Measurements from ENCODE around the gene CEND1.
A peak's percentile ranks its signal among the peaks of the same experiment; 100 is the strongest.

CEND1 gene

DNA sequence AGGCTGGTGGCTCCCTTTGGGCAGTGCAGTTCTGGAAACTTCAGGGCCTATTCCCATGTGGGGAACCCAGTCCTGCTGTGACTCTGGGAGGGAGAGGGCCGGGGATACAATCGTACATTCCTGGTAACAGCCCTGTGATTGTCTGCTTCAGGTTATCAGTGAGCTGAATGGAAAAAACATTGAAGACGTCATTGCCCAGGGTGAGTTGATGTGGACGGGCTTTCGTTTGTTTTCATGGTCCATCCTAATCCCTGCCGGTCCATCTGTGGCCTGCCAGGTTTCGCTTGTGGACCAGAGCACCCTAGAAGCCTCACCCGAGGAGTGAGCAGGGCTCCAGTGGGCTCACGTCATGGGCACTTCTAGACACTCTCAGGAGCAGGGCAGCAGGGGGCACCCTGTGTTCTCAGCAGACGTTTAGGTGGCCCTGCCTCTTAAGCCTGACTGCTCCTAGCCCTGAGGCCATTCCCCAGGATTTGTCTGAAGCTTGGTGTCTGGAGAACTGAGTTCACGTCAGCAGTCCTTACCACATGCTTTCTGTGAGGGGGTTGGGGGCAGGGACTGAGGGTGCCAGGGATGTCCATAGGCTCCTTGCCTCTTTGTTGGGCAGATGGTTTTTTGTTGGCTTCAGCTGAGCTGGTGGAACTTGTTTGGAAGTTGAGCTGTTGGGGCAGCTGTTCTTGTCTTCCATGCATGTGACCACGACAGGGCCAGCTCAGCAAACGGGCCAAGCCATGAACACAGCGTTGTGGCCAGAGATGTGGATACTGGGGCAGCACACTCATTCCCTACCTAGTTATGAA lies 21.8 kb upstream of the CEND1 start:
- no peak for DNase-seq

DNA sequence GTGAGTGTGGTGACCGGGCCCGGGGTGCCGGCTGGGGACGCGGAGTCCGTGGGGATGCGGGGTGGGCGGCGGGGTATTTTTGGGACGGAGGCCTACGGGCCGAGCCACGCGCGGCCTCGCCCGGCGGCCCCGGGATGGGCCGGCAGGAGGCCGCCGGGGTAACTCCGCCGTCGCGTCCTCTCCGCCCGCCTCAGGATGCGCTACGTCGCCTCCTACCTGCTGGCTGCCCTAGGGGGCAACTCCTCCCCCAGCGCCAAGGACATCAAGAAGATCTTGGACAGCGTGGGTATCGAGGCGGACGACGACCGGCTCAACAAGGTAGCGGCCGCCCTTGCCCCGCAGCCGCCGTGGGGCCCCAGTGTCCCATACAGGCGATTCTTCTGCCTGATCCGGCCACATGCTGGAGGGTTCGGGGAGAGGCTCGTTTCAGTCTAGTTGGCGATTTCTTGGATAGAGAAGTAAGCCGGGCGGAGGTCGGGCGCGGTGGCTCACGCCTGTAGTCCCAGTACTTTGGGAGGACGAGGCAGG lies 20.2 kb upstream of the CEND1 start:
- DNase-seq = no peak

DNA sequence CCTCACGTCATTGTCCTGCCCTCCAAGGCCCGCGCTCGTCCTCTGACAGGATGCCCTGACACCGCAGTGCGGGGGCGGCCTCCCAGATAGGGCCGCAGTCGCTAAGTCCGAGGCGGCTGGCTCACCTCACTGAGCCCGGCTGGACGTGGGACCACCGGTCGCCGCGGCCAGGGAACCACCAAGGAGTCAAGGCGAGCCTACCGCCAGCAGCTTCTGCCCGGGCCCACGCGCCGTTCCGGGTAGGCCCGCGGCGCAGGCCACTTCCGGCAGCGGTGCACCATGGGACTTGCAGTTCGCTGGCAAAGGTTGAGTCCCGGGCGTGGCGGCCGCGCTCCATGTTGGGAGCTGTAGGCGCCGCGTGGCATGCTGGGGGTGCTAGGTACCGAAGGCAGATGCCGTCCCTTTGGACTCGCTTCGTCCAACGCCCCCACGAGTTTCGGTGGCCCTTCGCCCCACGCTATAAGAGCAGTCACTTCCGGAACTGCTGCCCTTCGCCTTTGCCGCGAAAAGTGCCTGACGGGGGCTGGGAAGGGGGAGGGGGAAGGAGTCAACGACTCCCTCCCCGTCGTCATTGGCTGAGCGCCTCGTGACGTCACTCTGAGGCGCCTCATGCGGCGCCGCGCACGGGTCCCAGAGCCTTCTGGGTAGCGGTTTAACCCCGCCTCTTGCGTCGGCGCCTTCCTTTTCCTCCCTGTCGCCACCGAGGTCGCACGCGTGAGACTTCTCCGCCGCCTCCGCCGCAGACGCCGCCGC lies 19.6 kb upstream of the CEND1 start, which contains the start of gene RPLP2:
RPLP2 (plus strand) TSS at position 681 of the 753 bp plus-strand sequence. CDS start 268 bp downstream, outside the sequence.
- peak; percentile 97 for DNase-seq

DNA sequence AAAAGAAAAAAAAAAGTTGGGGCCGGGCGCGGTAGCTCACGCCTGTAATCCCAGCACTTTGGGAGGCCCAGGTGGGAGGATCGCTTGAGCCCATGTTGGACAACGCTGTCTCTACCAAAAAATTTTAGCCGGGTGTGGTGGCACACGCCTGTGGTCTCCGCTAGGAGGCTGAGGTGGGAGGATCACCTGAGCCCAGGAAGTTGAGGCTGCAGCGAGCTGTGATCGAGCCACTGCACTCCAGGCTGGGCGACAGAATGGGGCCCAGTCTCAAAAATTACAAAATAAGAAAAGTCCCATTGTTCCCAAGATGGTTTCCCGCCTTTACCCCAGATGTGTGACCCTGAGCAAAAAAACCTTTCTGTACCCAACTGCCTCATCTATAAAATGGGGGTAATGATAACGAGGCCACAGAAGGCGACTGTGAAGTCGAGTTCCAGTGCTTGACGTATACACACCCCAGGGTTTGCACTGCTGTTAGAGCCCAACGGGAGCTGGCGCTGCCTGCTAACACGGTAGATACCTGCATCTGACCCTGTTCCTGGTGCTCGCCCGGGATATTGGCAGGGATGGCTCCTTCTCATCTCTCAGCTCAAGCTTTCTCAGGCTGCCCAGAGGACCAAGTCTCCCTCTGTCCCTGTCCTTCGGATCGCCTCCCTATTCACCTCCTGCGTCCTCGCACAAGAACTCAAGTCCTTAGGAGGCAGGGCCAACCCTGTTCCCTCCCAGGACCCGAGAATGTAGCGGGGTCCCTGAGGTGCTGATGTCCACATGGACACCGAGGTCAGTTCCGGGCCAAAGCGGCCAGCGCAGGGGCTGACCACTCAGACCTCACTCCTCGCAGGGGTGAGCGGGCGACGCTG lies 18.8 kb upstream of the CEND1 start:
- no peak for DNase-seq

DNA sequence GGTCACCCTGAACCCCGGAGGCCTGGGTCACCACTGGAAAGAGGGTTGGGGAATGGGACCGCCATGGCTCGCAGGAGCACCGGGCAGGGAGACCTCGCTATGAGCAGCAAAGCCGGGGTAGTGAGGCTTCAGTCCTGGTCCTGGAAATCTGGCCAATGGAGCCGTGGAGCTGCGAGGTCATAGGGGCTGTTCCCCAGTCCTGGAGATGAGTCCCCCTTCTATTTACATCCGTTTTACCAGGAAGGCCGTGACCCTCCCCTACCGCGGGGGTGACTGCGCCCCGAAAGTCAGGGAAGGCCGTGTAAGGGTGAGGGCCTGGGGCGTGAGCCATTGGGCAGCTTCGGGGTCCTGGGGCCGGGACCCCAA lies 14.7 kb upstream of the CEND1 start:
- no peak for DNase-seq

DNA sequence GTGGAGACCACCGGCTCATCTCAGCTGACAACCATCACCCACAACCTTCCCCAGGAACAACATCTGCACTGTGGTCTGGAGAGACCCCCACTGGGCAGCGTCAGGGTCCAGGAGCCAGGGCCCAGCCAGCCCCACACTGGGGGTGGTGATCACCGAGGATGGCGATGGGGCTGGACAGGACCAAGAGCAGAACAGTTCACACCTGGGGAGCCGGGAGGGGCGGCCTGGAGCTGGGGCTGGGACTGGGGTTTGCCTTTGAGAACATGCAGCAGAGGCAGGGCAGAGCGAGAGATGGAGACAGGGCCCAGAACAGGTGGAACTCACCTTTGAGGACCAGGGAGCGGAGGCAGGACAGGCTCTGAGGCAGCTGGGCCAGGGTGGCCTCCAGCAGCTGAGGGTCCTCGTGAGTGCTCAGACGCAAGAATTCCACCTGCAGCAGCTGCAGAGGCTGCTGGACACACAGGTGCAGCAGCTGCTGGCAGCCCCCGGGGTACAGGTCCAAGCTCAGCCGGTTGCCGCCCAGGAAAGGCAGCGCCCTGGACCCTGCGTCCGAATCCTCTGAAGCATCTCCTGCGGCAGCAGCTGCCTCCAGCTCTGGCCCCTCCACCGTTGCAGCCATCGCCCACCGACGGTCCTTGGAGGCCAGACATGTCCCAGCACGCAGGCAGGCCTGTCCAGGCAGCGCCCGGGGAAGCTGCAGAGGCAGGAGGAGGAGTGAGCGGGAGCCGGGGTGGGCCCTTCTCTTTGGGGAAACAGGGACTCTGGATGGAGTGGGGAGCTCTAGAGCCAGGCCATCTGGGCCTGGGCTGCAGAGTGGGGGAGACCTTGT lies 14.1 kb upstream of the CEND1 start:
- no peak for DNase-seq

DNA sequence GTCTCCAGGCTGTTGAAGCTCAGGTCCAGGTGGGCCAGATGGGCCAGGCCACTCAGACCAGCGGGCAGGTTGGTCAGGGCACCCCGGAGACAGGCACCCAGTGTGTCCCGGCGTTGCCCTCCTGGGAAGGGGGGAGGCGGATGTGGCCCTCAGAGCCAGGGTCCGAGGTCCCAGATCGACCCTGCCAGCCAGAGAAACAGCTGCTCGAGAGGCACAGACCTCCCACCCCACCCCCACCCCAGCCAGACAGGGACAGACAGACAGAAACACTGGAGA lies 13.5 kb upstream of the CEND1 start:
- DNase-seq = no peak

DNA sequence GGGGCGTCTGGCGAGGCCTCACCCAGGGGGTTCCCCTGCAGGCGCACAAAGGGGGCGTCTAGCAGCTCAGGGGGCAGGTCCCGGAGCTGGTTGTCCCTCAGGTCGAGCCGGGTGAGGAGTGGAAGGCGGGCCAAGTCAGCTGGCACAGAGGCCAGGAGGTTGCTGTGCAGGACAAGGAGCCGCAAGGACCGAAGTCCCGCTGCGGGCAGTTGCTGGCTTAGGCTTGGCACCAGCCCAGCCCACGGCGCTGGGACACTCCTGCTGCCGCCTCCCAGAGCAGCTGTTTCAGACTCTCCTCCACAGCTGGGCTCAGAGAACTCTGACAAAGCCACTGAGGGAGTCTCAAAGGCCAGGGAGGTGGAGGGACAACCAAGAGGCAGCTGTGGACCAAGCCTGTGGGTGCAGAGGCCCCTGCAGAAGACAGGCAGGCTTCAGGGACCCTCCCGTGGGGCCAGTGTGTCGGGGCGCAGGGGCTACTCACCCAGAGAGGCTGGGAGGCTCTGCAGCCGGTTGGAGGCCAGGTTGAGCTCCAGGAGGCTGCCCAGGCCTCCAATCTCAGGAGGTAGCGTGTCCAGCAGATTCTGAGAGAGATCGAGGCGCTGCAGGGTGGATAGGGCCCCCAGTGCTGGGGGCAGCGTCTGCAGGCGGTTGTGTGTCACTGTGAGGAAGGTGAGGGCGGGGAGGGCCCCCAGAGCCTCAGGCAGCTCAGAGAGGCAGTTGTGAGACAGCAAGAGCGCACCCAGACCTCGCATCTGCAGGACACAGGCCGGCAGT lies 13.0 kb upstream of the CEND1 start:
- DNase-seq = no peak

DNA sequence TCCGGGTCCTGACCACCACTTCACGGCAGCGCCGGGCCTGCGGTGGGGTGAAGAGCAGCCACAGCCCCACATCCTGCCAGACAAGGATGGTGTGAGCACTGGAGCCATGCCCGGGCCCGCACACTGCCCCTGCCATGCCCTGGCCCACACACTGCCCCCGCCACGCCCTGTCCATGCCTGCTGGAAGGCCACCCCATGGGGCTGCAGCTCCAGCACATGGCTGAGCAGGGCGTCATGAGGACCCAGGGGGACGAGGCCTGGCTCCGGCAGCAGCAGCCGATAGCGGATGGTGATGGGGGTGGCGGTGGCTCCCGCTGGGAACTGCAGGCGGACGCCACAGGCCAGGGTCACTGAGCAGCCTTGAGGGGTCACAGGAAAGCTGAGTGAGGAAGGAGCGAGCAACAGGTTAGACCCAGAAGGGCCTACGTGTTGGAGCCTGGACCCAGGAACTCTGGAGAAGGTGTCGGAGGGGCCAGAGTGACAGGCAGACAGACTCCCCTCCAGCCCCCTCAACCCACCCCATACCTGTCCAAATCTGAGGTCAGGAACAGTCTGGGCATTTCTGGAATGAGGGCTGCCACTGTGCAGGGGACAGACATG lies 12.2 kb upstream of the CEND1 start:
- DNase-seq = no peak

DNA sequence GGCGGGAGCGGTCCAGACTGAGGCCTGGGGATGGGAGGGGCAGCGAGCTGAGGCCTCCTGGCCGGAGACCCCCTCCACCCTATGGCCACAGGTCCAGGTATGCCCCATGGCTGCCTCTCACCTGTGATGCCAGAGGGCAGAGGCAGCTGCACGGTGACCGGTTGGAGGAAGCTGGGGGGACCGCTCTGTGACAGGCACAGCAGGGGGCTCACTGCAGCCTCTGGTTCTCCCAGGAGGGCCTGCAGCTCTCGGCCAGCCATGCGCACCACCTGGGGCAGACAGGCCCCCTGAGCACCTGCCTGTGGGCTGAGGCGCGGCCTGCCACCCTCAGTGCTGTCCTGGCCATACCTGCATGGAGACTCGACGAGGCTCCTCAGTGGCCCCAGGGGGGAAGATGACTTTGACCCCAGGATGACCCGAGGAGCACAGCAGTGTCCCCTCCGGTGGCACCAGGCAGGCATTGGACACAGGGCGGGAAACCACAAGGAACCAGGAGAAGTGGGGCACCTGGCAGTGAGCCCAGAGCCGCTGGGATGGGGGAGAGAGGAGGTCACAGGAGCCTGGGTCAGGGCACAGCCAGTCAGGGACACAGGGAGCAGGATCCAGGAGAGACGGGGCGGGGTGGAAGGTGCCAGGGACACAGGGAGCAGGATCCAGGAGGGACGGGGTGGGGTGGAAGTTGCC lies 11.3 kb upstream of the CEND1 start:
- DNase-seq = no peak

DNA sequence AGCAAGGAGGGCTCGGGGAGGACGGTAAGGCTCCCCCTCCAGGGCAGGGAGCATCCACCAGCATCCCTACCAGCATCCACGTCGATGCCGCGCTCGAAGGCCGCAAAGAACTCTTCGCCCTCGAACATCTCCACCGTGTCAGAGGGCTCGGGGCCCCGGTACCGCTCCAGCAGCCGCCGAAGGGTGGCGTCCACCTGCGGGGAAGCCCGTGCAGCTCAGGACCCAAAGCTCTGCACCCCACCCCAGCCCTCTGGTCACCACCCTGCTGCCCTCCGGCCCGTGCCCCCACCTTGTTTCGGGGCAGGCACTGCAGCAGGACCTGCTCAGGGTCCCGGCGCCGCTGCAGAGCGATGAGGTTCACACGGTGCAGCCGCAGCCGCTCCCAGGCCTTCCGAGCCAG lies 10.6 kb upstream of the CEND1 start:
- no peak for DNase-seq

DNA sequence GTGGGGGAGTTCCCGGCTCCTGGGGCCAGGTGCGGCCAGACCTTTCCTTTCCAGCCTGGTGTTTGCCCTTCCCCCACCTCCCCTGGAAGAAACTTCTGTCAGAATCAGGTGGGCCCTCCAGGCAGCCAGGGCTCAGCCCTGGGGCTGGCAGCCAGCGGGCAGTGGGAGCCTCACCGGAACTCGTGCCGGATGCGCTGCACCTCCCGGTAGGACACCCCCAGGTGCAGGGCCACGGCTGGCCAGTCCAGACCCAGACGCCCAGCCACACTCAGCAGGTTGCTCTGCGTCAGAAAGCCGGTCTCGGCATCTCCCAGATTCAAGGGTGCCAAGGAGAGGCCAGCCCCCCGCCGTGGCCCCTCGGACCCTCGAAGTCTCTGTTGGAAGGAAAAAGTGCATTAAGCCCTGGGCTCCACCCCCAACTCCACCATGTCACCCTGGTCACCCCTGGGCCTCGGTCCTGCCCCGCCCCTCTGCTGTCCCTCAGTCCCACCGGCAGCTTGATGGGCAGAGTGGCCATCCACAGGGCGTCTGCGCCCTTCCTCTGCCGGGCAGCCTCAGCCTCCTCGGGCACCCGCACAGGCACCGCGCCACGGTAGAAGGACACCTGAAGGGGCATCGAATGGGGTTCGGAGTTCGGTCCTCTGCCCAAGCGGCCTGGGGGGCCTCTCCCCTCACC lies 9.9 kb upstream of the CEND1 start:
- DNase-seq = no peak

DNA sequence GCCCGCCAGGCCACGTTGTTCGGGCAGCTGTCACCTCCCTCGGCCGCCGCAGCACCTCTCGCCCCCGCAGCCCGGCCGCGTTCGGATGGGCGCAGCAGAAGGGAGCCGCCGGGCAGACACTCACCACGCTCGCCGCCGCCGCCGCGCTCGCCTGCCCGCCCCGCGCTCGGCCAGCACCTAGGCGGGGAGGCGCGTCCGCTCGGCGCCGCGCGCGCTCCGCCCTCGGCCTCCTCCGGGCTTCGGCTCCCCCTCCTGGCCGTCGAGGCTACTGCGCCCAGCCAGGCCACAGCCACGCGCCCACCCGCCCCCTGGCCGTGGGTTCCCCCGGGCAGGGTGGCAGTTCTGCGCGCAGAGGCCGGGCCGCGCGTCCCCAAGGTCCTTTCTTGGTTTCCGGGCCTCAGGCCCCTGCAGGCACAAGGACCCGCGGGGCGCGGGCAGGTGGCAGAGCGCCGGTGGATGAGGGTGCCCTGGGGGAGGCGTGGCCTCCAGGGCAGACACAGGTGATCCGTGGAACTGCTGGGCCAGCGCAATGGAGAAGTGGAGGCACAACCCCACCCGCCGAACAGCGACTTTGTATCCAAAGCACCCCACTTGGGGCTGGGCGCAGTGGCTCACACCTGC lies 8.3 kb upstream of the CEND1 start, which contains the start of gene SLC25A22:
SLC25A22 (minus strand) TSS at position 189 of the 621 bp plus-strand sequence. CDS start 3,275 bp downstream, outside the sequence.
- peak; percentile 77 for DNase-seq

DNA sequence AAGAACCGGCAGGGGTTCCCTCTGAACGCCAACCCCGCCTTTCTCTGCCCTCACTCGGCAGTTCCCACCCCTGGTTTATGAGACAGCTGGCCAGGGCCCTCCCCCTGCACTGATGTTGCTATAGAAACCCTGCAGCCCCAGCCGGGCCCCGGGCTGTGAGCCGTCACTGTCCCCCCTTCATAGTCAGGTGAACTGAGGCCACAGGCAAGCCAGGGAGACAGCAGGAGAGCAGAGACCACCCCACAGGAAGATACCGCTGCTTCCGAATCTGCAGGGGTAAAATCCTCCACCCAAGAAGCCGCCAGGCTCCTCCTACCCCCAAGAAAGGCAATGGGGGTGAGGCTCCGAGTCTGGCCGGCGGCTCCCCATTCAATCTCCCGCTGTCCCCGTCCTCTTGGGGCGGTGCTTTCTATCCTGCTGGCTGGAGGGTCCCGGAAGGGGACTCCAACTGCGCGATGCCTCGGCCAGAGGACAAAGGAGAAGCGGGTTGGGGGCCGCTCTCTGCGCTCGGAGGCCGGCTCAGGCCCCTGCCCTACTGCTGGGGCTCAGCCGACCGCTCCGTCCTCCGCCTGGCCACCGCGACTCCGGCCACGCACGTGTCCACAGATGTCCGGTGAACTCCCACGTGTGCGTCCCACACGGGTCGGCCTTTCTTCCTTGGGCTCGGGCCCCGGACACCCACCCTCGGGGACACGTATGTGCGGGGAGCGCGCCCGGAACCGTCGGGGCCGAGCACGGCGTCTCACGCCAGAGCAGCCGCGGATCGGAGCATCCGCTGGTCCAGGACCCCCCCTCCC lies 7.6 kb upstream of the CEND1 start:
- DNase-seq = peak; percentile 88

DNA sequence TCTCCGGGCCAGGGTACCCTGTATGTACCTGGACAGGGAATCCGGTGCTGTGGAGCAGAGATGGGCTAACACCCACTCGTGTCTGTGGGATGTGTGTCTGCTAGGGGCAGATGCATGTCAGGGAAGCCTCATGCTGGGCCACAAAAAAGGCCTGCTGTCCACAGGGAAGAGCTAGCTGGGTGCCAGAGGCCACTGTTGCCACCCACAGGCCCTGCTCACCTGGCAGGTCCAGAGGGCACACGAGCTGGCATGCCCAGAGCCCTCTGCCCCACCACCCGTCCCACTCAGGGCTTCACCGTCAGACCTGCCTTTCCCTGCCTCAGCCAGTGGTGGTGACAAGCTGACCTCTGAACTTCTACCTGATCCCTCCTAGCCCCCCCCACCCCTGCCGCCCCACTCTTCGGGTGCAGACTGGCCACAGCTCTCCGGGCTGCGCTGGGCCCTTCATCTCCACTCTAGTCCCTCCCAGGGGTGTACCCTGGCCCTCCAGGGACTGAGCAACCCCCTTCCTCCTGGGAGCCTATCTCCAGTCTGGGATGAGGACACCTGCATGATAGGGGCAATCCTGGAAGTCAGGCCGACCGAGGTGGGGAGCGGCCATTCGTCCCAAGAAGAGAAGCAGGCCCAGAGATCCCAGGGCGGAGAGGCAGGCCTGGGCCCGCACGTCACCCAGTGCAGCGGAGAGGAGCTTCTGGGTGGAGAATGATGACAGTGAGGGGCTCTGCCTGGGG lies 6.8 kb upstream of the CEND1 start:
- no peak for DNase-seq

DNA sequence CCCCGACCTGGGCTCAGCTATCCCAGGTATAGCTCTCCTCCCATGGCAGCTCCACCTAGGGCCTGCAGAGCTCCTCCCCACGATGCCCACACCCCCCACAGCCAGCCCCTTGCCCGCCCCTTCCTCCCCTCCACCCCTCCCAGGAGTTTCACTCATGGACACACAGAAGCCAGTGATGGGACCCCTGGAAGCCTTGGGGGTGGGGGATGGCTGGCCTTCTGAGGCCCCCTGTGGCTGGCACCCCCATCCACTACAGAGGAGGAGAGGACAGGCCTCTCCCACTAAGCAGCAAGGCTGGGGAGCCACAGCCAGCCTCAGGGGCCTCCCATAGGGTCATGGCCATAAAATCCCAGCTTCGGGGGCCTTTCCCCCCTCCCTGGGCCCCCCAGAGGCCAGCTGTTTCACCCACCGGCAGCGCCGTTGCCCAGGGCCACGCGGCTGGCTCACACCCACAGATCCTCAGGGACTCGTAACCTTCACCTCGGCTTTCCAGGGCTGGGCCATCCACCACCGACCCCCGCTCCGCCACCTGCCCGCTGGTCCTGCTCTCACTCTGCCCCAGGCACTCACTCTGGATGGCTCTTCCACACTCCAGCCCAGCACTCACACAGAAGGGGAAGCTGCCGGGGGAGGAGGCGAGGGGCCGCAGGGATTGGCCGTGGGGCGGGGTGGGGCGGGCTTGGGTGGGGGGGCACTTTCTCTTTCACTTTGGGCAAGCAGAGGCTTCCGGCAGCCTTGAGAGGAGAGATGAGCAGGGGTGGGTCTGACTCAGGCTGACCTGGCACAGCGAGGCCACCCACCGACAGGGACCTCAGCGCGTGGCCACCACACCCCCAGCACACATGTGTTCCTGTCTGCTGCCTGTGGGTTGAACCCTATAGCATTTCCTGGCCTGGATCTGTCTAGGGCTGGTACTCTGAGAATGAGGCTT lies 6.0 kb upstream of the CEND1 start:
- DNase-seq = peak; percentile 93
